WTC11 (cell line): ENCODE measurements around the gene KRTAP13-1.

Source experiments
- ATF3 ChIP-seq: sonication (generic); formaldehyde crosslinking; conservative IDR thresholded peaks from 2 replicates; pipeline ENCODE4 v1.8.1; 2022; ENCODE audit warnings: mild to moderate bottlenecking, missing genetic modification reagents
- CBFB ChIP-seq: sonication (generic); formaldehyde crosslinking; IDR thresholded peaks from 2 replicates; pipeline ENCODE4 v1.8.1; 2022; ENCODE audit warnings: mild to moderate bottlenecking, low read depth, missing genetic modification reagents
- CTCF ChIP-seq: fragments of 200-600 bp; IDR thresholded peaks from 2 replicates; pipeline ENCODE4 v1.8.0; 2022; ENCODE audit warnings: antibody characterized with exemption
- E2F5 ChIP-seq: sonication (generic); formaldehyde crosslinking; IDR thresholded peaks from 2 replicates; pipeline ENCODE4 v1.8.1; 2022; ENCODE audit warnings: mild to moderate bottlenecking, moderate library complexity, missing genetic modification reagents
- ETV6 ChIP-seq: sonication (generic); formaldehyde crosslinking; IDR thresholded peaks from 2 replicates; pipeline ENCODE4 v1.8.1; 2022; ENCODE audit warnings: mild to moderate bottlenecking, missing genetic modification reagents
- FOXP4 ChIP-seq: sonication (generic); formaldehyde crosslinking; IDR thresholded peaks from 2 replicates; pipeline ENCODE4 v1.8.0; 2022; ENCODE audit warnings: mild to moderate bottlenecking, missing genetic modification reagents
- MLX ChIP-seq: sonication (generic); formaldehyde crosslinking; IDR thresholded peaks from 2 replicates; pipeline ENCODE4 v1.8.1; 2023; ENCODE audit warnings: mild to moderate bottlenecking, missing genetic modification reagents, moderate library complexity
- NFYB ChIP-seq: sonication (generic); formaldehyde crosslinking; conservative IDR thresholded peaks from 2 replicates; pipeline ENCODE4 v1.8.0; 2022; ENCODE audit warnings: low read depth, missing genetic modification reagents
- OVOL2 ChIP-seq: fragments of 250-450 bp; sonication (Bioruptor Pico); IDR thresholded peaks from 2 replicates; pipeline ENCODE4 v1.9.0; 2021; ENCODE audit warnings: mild to moderate bottlenecking, borderline replicate concordance
- PRDM15 ChIP-seq: sonication (generic); formaldehyde crosslinking; IDR thresholded peaks from 2 replicates; pipeline ENCODE4 v1.8.0; 2022; ENCODE audit warnings: missing genetic modification reagents
- RELA ChIP-seq: sonication (generic); formaldehyde crosslinking; IDR thresholded peaks from 2 replicates; pipeline ENCODE4 v1.8.1; 2022; ENCODE audit warnings: missing genetic modification reagents, mild to moderate bottlenecking, borderline replicate concordance
- SMAD4 ChIP-seq: sonication (generic); formaldehyde crosslinking; IDR thresholded peaks from 2 replicates; pipeline ENCODE4 v1.8.0; 2022; ENCODE audit warnings: mild to moderate bottlenecking, missing genetic modification reagents

GRCh38 chr21:30439975-30440374 is 44.1 kb downstream of the KRTAP13-1 start, which contains the start of gene KRTAP15-1:
- no peak for TF ChIP-seq SMAD4
- no peak for TF ChIP-seq ETV6
- TF ChIP-seq FOXP4 (CRISPR knock-in tag) = no peak
- no peak for TF ChIP-seq OVOL2
- TF ChIP-seq NFYB = no peak
- no peak for TF ChIP-seq ATF3
- TF ChIP-seq CTCF = no peak
- no peak for TF ChIP-seq PRDM15 (CRISPR knock-in tag)
- no peak for TF ChIP-seq RELA
- TF ChIP-seq MLX (CRISPR knock-in tag) = no peak
- no peak for TF ChIP-seq E2F5 (CRISPR knock-in tag)
- TF ChIP-seq CBFB (CRISPR knock-in tag) = no peak
